ENCODE measurements around the gene CT47C1.

Gene CT47C1

GRCh38 chrX:119075270-119076025, 2.7 kb downstream of the CT47C1 start:
- no peaks in the 10 kb centered on the region for H3K27me3 ChIP-seq (ENCODE audit: insufficient read depth, low read length)
- no peaks in the 10 kb centered on the region for H3K36me3 ChIP-seq (ENCODE audit: insufficient read depth, low read length)
- H3K27ac ChIP-seq (ENCODE audit: low read depth, low read length, poor library complexity, severe bottlenecking), result no peak overlapping the region
- H2AFZ ChIP-seq (ENCODE audit: low read length), result no peak overlapping the region
- H3K79me2 ChIP-seq (ENCODE audit: insufficient read depth, low read length), result no peaks in the 10 kb centered on the region
- H3K9me2 ChIP-seq (ENCODE audit: low read depth, low read length), result no peaks in the 10 kb centered on the region
- no peaks in the 10 kb centered on the region for H4K20me1 ChIP-seq (ENCODE audit: insufficient read depth, low read length)
- no peak overlapping the region for H3K9ac ChIP-seq (ENCODE audit: low read length)
- H3F3A ChIP-seq (ENCODE audit: insufficient read depth, low read length), result no peaks in the 10 kb centered on the region
- H3K4me1 ChIP-seq (ENCODE audit: insufficient read depth, low read length, severe bottlenecking), result no peaks in the 10 kb centered on the region
- TF ChIP-seq EZH2 (IDR thresholded peaks at IDR 0.05; ENCODE audit: borderline replicate concordance, low read length) (no peak), CTCF (IDR thresholded peaks at IDR 0.05; ENCODE audit: low read length) (no peak)
- H3K4me2 ChIP-seq (ENCODE audit: low read length), result no peak overlapping the region
- H3K9me3 ChIP-seq (ENCODE audit: low read length), result no peaks in the 10 kb centered on the region
- H3K4me3 ChIP-seq (ENCODE audit: low read depth, low read length, poor library complexity, severe bottlenecking), result no peak overlapping the region

- Histone ChIP-seq H3K4me3 (ENCODE audit: low read depth, low read length, poor library complexity, severe bottlenecking) (no peak overlapping the region), H3F3A (ENCODE audit: insufficient read depth, low read length) (no peaks in the 10 kb centered on the region), H2AFZ (ENCODE audit: low read length) (no peak overlapping the region), H3K36me3 (ENCODE audit: insufficient read depth, low read length) (no peaks in the 10 kb centered on the region), H3K4me2 (ENCODE audit: low read length) (no peak overlapping the region), H3K27me3 (ENCODE audit: insufficient read depth, low read length) (no peaks in the 10 kb centered on the region), H3K9me3 (ENCODE audit: low read length) (no peaks in the 10 kb centered on the region), H3K9me2 (ENCODE audit: low read depth, low read length) (no peaks in the 10 kb centered on the region), H4K20me1 (ENCODE audit: insufficient read depth, low read length) (no peaks in the 10 kb centered on the region), H3K4me1 (ENCODE audit: insufficient read depth, low read length, severe bottlenecking) (no peaks in the 10 kb centered on the region), H3K79me2 (ENCODE audit: insufficient read depth, low read length) (no peaks in the 10 kb centered on the region), H3K27ac (ENCODE audit: low read depth, low read length, poor library complexity, severe bottlenecking) (no peak overlapping the region), H3K9ac (ENCODE audit: low read length) (no peak overlapping the region)
- no peak for TF ChIP-seq EZH2 (IDR thresholded peaks at IDR 0.05; ENCODE audit: borderline replicate concordance, low read length)
- TF ChIP-seq CTCF (IDR thresholded peaks at IDR 0.05; ENCODE audit: low read length), result no peak
Measured at GRCh38 chrX:119082278-119082677, 9.5 kb downstream of the CT47C1 start.

GRCh38 chrX:119084766-119085165, 12.0 kb downstream of the CT47C1 start:
- Histone ChIP-seq H3K36me3 (ENCODE audit: insufficient read depth, low read length) (no peaks in the 10 kb centered on the region), H3K4me3 (ENCODE audit: low read depth, low read length, poor library complexity, severe bottlenecking) (no peak overlapping the region), H3F3A (ENCODE audit: insufficient read depth, low read length) (no peaks in the 10 kb centered on the region), H2AFZ (ENCODE audit: low read length) (no peak overlapping the region), H3K27ac (ENCODE audit: low read depth, low read length, poor library complexity, severe bottlenecking) (no peak overlapping the region), H3K9ac (ENCODE audit: low read length) (no peak overlapping the region), H4K20me1 (ENCODE audit: insufficient read depth, low read length) (no peaks in the 10 kb centered on the region), H3K79me2 (ENCODE audit: insufficient read depth, low read length) (no peaks in the 10 kb centered on the region), H3K4me2 (ENCODE audit: low read length) (no peak overlapping the region), H3K9me2 (ENCODE audit: low read depth, low read length) (no peaks in the 10 kb centered on the region), H3K9me3 (ENCODE audit: low read length) (no peaks in the 10 kb centered on the region), H3K27me3 (ENCODE audit: insufficient read depth, low read length) (no peaks in the 10 kb centered on the region), H3K4me1 (ENCODE audit: insufficient read depth, low read length, severe bottlenecking) (no peaks in the 10 kb centered on the region)
- TF ChIP-seq EZH2 (IDR thresholded peaks at IDR 0.05; ENCODE audit: borderline replicate concordance, low read length) (no peak), CTCF (IDR thresholded peaks at IDR 0.05; ENCODE audit: low read length) (no peak)
